HG02973 (cell line): ENCODE data around the gene OR5T3.
"Not testable (repeated sequence)": the region's sequence is repeated elsewhere in the genome, so short reads cannot be mapped to it uniquely, and the experiment has no call there.

Experiments used
- ATAC-seq: cut with Tn5 transposase; IDR thresholded peaks from one replicate; pipeline ENCODE4 v1.9.1; 2021; ENCODE audit warnings: moderate library complexity; ENCODE audit not compliant: unreplicated experiment

Gene OR5T3

DNA sequence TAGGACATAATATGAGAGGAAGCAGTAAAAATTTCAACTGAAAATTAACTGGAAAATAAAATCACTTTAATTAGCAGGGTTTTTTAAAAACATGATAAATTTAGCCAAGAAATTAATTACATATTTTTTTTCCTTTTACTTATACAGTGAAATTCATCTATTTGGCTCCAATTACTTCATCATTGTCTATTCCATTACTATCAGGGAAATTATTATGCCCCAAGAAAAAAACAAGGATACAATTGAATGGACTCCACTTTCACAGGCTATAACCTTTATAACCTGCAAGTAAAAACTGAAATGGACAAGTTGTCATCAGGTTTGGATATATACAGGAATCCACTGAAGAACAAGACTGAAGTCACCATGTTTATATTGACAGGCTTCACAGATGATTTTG, at the start of gene OR5T3:
Gene OR5T3, plus strand, starts transcription at position 301 of the 400 bp plus-strand sequence. Its CDS starts 0 bp downstream, at position 301.
- no peak for ATAC-seq

DNA sequence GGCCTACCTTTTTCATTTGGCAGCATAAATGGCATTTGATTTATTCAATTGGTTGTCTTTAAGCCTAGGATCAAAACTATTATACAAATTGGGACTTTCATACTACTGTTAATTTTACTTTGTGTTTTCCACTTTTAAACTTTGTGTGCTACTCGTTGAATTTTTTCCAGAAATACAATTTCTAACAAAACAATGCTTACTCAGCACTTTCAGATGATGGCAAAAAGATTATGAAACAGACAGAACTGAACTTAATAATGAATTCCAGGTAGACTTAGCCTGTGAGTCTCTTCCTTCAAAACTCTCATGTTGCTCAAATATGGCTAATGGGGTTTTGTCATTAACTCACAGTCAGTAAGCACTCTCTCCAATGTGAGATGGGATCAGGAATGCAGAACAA, 44.3 kb upstream of the OR5T3 start:
- no peak for ATAC-seq

DNA sequence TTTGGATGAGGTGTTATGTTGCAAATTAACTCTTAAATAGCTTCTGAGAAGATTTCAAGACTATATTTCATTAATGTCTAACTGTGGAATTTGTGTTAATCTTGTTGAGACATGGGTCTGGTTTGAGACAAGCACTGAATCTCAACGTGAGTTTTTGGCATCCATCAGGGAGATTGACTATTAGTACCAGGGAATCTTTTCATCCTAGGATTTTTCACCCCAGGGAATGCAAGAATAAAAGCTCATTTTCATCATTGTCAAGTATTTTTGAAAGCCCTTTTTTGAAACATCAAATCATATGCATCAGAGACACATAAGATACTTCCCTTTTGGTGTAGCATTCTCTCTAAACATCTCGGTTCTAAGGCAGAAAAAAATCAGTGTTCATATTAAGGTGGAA, 37.5 kb upstream of the OR5T3 start:
- ATAC-seq: no peak

DNA sequence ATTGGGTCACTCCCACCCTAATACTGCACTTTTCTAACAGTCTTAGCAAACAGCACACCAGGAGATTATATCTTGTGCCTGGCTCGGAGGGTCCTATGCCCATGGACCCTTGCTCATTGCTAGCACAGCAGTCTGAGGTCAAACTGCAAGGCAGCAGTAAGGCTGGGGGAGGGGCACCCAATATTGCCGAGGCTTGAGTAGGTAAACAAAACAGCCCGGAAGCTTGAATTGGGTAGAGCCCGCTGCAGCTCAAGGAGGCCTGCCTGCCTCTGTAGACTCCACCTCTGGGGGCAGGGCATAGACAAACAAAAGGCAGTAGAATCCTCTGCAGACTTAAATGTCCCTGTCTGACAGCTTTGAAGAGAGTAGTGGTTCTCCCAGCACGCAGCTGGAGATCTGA, 32.3 kb upstream of the OR5T3 start:
- ATAC-seq: not testable (repeated sequence)

DNA sequence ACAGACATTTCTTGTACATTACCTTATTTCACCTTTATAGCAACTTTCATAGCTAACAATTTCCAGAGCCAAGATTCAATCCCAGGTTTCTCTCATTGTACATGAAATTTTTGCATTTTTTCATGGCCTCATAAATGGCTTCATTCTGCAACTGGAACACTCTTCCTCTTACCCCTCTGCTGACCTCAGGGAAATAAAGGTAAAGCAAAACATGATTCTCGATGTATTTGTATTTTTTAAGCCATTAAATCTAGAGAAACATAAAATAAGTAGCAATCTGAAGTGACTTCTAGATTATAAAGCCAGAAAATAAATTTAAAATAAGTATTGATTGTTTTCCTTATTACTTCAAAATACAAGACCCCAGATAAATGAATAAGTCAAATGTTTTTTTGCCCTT, 17.9 kb upstream of the OR5T3 start, which contains the start of gene OR5T2:
Gene OR5T2, minus strand, starts transcription at position 101 of the 400 bp plus-strand sequence. CDS start 1,193 bp downstream, outside the sequence.
- ATAC-seq: no peak

DNA sequence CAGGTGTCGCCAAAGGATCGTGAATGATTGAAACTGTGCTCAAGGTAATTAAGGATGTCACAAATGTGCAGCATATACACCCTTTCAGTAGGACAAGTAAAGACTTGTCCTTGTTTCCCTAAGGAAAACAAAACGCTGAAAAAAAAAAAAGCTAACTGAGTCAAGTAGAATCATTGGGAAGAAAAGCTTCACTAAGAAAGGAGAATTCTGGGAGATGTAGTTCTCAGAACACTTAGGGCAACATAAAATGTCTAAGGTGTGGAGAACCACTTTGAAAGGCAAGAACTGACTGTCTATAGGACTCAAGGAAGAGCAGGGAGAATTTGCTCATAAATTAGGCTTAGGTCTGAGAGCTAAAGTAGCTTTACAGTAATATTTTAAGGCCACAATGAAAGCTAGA, 19.0 kb downstream of the OR5T3 start:
- ATAC-seq: no peak

DNA sequence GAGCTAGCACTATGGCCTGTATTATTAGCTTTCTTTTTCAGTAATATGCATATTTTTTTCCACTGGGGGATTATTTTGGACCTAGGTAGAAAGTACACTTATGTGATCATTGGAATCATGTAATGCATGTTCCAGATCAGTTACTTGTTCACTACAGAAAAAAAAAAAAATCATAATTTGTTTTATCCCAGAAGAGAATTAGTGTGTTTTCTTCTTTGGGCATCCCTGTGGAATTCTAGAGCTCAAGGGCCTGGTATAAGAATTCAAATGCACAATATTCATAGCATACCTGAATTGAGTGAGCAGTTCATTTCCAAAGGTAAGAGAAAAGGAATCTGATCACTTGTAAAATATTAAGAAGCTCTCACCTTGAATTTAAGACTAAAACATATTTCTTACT, 21.8 kb downstream of the OR5T3 start, which contains the start of gene OR5T1:
Gene OR5T1, plus strand, starts transcription at position 301 of the 400 bp plus-strand sequence. CDS start 1,485 bp downstream, outside the sequence.
- no peak for ATAC-seq

DNA sequence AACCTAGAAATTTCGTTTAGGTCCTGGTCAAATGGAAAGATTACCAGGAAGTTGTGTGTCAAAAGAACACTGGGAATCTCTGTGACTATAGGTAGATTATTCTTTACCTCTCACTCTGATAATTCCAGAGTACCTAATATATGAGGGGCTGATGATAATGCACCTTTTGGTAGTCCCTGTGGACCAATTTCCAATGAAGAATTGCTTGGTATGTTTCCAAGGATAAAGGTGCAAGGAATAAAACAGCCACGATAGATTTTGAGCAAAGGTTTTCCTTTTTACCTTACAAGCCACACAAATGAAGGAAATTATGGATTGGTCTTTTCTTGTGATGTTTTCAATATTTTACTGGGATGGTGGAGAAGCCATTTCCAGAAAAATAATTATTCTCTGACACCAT, 40.1 kb downstream of the OR5T3 start, which contains the start of gene OR8H1:
Gene OR8H1, minus strand, starts transcription at position 101 of the 400 bp plus-strand sequence. CDS start 1,192 bp downstream, outside the sequence.
- no peak for ATAC-seq

DNA sequence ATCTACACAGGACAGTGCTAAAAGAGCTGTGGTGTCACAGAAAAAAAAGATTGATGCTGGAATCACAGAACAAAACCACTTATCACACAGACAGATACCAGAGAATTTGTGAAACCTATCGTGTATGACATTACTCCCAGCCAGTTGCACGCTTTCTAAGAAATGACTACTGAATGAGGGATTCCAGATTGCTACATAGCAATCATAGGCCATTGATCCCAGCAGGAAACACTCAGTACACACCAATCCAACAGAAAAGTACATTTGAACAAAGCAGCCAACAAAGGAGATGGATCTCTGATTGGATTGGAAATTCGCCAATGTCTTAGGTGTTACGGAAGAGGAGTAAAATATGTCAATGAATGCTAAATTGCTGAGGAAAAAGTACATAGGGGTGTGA, 44.8 kb downstream of the OR5T3 start:
- no peak for ATAC-seq
